Cardiac muscle cell (in vitro differentiated cells and primary cell): ENCODE data around the gene IL19. TPM values are rescaled to one million over a fixed set of nuclear protein-coding genes. Genes with fewer than 3 reads are reported as not detected.

ENCODE experiments used
- DNase-seq, 2 donors: peaks; one replicate each; pipeline versions ENCODE4 v3.0.0 to v3.0.0-alpha.2; 2010 to 2017; ENCODE audit warnings: low read depth in 1 of 2, low spot score in 1 of 2
- H3K27ac ChIP-seq: fragments of 200-600 bp; sonication (generic); 2 replicates; pipeline ENCODE4 v1.5.1; 2016
- H3K27me3 ChIP-seq: fragments of 200-600 bp; sonication (generic); 2 replicates; pipeline ENCODE4 v1.6.0; 2016; ENCODE audit warnings: control low read depth
- H3K36me3 ChIP-seq: fragments of 200-600 bp; sonication (generic); 2 replicates; pipeline ENCODE4 v1.5.1; 2016; ENCODE audit warnings: control low read depth
- H3K4me1 ChIP-seq: fragments of 200-600 bp; sonication (generic); 2 replicates; pipeline ENCODE4 v1.8.1; 2017; ENCODE audit warnings: low read depth, mild to moderate bottlenecking, mixed run types
- H3K4me3 ChIP-seq: fragments of 200-600 bp; sonication (generic); 2 replicates; pipeline ENCODE4 v1.5.1; 2016; ENCODE audit warnings: mild to moderate bottlenecking
- H3K9me3 ChIP-seq: fragments of 200-600 bp; sonication (generic); 2 replicates; pipeline ENCODE4 v1.5.1; 2017; ENCODE audit warnings: low read depth, mild to moderate bottlenecking, control low read depth
- polyA plus RNA-seq: library from polyadenylated mRNA; unstranded; fragments of >200 nt; fragmentation: Nextera tagmentation; extraction: Ambion mirVana; gene quantifications from 2 replicates; pipeline ENCODE4 v1.2.1, GENCODE V29; 2016
- total RNA-seq: library from RNA; depleted of rRNA; stranded (reverse); fragments of >200 nt; gene quantifications from 2 replicates; pipeline ENCODE4 v1.2.3, GENCODE V29; 2016
- TF ChIP-seq, protein P1 (sequence below): IDR thresholded peaks from 2 replicates; pipeline ENCODE4 v1.5.1; 2012; ENCODE audit warnings: low read depth, mild to moderate bottlenecking, low read length

The IL19 gene
- total and polyA plus RNA-seq, 2 experiments from 2014 or later = not detected

DNA sequence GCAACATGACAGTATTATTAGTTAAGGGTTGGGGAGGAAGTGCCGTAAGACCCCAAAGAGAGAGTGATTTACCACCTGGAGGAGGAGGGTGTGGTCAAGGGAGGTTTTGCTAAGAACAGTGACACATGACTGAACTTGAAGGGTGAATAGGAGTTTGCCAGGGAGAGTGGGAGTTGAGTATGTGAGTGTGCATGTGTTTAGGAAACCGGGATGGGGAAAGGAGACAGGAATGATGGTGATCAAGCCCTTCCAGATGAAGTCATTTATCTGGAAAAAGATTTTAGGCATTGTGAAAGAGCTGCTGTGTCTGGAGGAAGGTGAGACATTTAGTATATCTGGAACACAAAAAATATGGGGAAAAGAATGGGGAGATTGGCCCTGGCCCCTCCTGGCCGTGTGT lies 29.8 kb downstream of the IL19 start:
- DNase-seq = no peak
- TF ChIP-seq, protein P1, sequence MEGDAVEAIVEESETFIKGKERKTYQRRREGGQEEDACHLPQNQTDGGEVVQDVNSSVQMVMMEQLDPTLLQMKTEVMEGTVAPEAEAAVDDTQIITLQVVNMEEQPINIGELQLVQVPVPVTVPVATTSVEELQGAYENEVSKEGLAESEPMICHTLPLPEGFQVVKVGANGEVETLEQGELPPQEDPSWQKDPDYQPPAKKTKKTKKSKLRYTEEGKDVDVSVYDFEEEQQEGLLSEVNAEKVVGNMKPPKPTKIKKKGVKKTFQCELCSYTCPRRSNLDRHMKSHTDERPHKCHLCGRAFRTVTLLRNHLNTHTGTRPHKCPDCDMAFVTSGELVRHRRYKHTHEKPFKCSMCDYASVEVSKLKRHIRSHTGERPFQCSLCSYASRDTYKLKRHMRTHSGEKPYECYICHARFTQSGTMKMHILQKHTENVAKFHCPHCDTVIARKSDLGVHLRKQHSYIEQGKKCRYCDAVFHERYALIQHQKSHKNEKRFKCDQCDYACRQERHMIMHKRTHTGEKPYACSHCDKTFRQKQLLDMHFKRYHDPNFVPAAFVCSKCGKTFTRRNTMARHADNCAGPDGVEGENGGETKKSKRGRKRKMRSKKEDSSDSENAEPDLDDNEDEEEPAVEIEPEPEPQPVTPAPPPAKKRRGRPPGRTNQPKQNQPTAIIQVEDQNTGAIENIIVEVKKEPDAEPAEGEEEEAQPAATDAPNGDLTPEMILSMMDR = no peak
- no peak overlapping the region for H3K27ac ChIP-seq
- H3K36me3 ChIP-seq = no peaks in the 10 kb centered on the region
- no peaks in the 10 kb centered on the region for H3K9me3 ChIP-seq
- H3K27me3 ChIP-seq = peaks cover 9% of the 10 kb centered on the region
- H3K4me3 ChIP-seq = no peak overlapping the region
- no peaks in the 10 kb centered on the region for H3K4me1 ChIP-seq

DNA sequence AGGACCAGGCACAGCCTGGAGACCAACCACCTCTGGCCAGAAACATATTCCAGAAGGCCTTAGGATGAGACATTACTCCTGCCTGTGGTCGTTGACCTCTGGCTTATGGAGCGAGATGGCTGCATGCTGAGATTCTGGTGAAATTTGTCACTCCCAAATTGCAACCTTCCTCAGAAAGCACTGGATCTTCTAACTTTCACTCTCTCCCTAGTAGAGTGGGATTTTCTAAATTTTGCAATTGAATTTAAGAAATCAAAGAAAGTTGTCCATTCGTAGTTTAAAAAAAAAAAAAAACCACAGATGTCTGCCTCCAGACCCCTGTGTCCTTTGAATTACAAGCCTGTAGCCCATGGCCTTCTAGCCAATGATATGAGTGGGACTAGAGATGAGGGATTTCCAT lies 30.3 kb downstream of the IL19 start:
- no peak for DNase-seq
- Histone ChIP-seq H3K4me3 (no peak overlapping the region), H3K9me3 (no peaks in the 10 kb centered on the region)

GRCh38 chr1:206801467-206801866 lies 30.9 kb downstream of the IL19 start:
- TF ChIP-seq, protein P1 = no peak
- H3K9me3 ChIP-seq = no peaks in the 10 kb centered on the region
- H3K27me3 ChIP-seq = peaks cover 15% of the 10 kb centered on the region
- H3K27ac ChIP-seq = no peak overlapping the region
- no peak overlapping the region for H3K4me3 ChIP-seq
- DNase-seq = no peak
- H3K4me1 ChIP-seq = no peaks in the 10 kb centered on the region
- H3K36me3 ChIP-seq = no peaks in the 10 kb centered on the region

More for the DNA sequence above, 30.3 kb downstream of the IL19 start:
- Histone ChIP-seq H3K27ac (no peak overlapping the region), H3K27me3 (peaks cover 13% of the 10 kb centered on the region), H3K4me1 (no peaks in the 10 kb centered on the region), H3K36me3 (no peaks in the 10 kb centered on the region)
- TF ChIP-seq, protein P1 = no peak

DNA sequence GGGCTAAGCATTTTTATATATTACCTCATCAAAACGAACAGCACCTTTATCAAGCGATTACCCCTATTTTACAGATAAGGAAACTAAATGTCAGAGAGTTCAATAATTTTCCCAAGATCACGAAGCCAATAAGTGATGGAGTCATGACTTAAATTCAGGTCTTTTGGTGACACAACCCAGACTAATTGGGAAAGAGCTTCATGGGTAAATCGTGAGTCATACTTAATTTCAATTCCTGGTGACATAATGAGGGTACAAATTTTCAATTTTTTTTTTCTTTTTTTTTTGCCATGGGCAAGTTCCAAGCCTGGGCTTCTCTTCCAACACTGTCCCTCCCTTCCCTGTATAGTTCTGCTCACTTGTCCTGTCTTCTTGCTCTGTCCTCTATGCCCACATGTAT lies 31.8 kb downstream of the IL19 start:
- Histone ChIP-seq H3K4me3 (no peak overlapping the region), H3K27ac (no peak overlapping the region), H3K9me3 (no peaks in the 10 kb centered on the region), H3K36me3 (no peaks in the 10 kb centered on the region), H3K4me1 (no peaks in the 10 kb centered on the region), H3K27me3 (peaks cover 15% of the 10 kb centered on the region)
- no peak for DNase-seq
- TF ChIP-seq, protein P1 = no peak

GRCh38 chr1:206803221-206803730 lies 32.7 kb downstream of the IL19 start:
- Histone ChIP-seq H3K4me1 (no peaks in the 10 kb centered on the region), H3K4me3 (no peak overlapping the region), H3K36me3 (no peaks in the 10 kb centered on the region), H3K27me3 (peaks cover 15% of the 10 kb centered on the region), H3K9me3 (no peaks in the 10 kb centered on the region), H3K27ac (no peak overlapping the region)
- TF ChIP-seq, protein P1 = no peak
- DNase-seq = peak in 1 of 2 donors; percentile 25

DNA sequence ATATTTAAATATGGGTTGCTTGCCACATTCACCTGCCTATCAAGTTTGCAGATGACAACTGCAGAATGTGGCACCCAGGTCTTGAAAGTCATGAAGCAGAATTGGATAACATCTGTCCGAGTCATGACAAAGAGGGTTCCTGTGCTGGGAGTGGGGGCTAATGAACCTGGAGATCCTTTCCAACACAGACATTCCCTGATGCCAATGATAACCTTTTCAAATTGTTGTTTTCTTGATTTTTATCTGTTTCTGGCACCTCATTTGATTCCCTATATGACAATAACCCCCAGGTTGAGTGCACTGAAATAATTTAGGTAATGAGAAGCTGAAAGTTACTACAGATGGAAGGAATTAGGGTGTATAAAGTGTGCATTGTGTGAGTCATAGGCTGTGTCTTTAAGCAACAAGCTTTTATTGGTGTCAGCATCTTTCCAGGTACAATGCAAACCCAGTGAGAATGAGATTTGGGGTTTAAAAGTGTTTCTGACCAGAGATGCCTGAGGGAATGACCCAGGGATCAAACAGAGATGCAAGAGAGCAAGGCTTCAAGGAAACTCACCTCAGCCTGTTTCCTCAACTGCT lies 33.7 kb downstream of the IL19 start:
- no peaks in the 10 kb centered on the region for H3K4me1 ChIP-seq
- H3K27me3 ChIP-seq = peaks cover 15% of the 10 kb centered on the region
- no peaks in the 10 kb centered on the region for H3K9me3 ChIP-seq
- H3K36me3 ChIP-seq = no peaks in the 10 kb centered on the region
- H3K4me3 ChIP-seq = no peak overlapping the region
- no peak for DNase-seq
- H3K27ac ChIP-seq = no peak overlapping the region
- TF ChIP-seq, protein P1 = no peak
